Jurkat, Clone E6-1 (cell line): ENCODE measurements around the gene TSPOAP1.

ENCODE experiments used
- DNase-seq: peaks from one replicate; pipeline ENCODE4 v3.0.0-alpha.2; 2011; ENCODE audit warnings: low read depth, low spot score
- H3K4me3 ChIP-seq: 2 replicates; pipeline ENCODE4 v1.5.1; 2011; ENCODE audit warnings: mild to moderate bottlenecking, low read length, control low read depth, moderate library complexity

TSPOAP1 gene

DNA sequence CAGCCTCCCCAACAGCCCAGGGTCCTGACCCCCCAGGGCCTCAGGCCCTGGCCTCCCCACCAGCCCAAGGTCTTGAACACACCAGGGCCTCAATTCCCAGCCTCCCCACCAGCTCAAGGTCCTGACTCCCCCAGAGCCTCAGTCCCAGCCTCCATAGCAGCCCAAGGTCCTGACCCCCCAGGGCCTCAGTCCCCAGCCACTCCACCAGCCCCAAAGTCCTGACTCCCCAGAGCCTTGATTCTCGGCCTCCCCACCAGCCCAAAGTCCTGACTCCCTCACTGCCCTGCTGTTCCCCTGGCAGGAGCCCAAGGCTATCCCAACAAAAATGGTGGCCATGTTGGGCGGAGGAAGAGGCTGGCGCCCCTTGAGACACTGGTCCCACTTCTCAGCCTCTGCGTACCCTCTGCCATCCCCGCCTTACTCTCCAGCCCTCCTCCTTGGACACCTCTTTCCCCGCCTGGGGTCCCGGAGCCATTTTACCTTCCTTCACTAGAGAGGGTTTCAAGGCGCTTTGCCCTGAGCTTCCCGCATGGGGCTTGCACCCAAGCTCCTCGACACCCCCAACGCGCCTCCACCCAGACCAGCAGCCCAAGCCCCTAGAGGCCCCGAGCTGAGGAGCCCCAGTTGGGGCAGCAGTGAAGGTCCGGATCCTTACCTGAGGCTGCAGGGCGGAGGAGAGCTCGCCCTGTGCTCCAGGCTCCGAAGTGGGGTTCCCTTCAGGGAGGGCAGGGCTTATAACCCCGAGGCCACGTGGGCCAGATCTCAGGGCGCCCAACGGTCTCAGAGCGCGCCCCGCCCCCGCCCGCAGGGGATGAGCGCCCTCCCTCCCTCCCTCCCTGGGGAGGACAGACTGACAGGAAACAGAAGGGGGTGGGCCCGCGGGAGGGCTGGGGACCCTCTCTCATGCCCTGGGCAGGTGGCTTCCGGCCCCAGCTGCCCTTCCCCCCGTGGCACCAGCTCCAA, 3.5 kb upstream of the TSPOAP1 start:
- DNase-seq = peak; percentile 95
- H3K4me3 ChIP-seq = peak overlapping the region; percentile 100

DNA sequence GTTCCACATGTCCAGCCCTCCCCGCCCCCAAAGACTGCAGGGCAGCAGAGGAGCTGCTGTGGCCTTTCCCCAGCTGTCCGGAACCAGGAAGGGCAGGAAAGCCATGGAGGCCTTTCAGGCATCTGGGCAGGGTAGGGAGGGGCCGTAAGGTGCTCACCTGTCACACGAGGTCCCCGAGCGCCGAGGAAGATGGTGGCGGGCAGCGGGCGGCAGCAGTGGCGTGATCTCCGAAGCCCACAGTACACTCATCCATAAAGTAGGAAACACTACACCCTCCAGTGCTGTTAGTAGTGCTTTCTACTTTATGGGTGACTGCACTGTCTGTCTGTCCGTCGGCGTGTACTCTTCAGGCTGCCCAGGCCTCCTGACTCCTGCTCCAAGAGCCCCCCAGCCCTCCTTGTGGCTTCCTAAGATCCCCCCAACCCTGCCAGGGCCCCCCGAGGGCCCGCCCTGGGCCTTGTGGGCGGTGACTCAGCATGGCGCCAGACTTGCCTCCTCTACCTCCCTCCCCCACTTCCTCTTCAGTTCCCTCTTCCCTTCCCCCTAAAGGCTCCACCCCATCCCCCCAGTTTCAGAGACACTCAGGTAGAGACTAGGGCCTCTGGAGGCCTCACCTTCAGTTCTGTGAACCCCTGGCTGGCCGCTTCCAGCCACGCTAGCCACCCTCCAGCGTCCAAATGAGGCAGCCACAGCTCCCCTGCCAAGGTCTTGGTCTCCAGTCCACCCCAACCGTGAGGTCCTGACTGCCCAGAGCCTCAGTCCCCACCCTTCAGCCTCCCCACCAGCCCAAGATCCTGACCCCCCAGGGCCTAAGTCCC, 2.6 kb upstream of the TSPOAP1 start:
- peak; percentile 86 for DNase-seq
- peak overlapping the region; percentile 100 for H3K4me3 ChIP-seq

- peak overlapping the region; percentile 100 for H3K4me3 ChIP-seq
- no peak for DNase-seq
Measured at GRCh38 chr17:58330538-58330996, 2.0 kb upstream of the TSPOAP1 start.

DNA sequence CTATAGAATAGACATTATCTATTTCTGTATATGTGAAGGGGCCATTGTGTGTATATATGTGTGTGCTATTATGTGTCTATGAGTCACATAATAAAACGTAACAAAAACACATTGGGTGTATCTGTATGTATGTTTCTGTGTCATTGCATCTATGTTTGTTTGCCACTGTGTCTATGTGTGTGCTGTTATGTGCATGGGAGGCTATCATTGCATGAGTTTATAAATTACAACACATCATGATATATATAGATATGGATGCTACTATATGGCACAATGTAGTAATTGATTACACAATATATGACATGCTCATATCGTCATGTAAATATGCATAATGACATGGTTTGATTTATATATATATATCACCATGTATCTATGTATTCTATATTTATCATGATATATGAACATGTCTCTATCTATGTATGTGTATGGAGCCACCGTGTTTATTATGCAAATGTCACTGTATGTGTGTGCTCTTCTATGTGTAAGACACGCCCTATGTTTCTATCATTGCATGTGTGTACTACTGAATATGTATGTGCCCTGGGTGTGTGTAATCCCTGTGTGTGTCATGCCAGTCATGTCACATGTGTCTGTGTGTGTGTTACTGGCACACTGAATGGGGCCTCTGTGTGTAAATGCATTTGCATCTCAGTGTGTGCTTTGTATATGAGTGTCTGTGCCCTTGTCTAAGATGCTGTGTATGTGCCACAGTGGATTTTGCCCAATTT, 1.4 kb upstream of the TSPOAP1 start:
- DNase-seq = peak; percentile 72
- peak overlapping the region; percentile 100 for H3K4me3 ChIP-seq

- DNase-seq = peak; percentile 97
- peak overlapping the region; percentile 100 for H3K4me3 ChIP-seq
Measured at GRCh38 chr17:58329035-58329809, 627 bp upstream of the TSPOAP1 start.

DNA sequence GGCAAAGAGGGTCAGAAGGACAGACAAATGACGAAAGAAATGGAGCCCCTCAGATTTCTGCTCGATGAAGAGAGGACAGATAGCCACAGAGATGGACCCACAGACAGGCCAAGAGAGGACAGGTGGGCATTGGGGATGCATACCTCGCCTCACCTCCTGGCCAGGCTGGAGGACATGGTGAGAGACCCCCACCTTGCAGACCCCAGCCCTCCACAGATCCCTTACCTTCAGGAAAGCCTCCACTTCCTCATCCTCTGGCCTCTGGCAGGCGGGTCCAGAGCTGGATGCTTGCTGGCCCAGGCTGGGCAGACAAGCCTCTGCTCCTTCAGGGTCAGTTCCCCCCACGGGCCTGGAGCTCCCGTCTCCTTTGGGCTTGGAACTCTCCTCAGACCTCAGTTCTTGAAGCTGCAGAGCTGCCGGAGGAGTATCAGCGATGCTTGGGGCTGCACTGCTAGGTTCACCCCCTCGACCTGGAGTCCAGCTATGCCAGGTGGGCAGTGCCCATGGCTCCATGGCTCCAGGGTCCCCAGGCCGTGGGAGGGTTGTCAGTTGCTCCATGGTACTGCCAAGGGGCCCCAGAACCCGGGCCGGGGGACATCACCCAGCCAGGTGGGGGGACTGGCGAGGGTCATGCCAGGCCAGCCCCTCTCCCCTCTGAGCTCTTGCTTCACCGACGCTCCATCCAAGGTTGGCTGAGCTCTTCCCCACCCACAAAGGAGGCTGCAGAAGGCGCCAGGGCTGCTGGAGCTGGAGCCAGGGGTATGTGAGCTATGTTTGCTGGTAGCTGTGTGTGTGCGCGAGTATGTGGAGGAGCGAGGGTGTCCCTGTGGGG, 1.0 kb downstream of the TSPOAP1 start:
- DNase-seq = no peak
- no peak overlapping the region for H3K4me3 ChIP-seq

DNA sequence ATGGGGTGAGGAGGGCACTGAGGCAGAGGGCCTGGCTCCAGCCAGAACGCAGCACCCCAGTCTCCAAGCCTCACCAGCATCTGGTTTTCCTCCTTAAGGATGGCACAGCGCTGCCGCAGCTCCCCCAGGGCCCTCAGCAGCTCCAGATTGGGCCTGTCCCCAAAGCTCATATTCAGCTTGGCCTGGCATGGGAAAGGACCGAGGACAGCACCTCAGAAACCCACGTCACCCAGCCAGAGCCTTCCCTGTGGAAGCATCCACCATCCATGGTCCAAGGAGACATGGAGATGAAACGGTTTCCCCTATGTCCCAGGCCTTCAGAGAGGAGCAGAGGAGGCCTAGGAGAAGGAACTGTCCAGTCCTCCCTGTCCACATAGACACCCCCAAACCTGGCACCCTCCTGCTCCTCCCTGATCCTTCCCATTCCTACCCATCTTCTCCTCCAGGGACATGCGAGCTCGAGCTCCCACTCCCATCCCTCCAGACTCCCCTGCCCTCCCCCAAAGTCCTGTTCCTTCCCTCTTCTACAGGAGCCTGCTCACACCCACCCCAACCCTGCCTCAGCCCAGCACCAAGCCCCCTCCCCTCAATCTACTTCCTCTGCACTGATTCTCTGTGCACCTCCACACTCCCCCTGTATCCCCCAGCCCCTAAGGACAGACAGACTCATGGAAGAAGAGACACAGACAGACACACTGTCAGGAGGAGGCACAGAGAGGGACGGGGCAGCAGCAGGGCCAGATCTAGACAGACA, 1.8 kb downstream of the TSPOAP1 start:
- DNase-seq = no peak

GRCh38 chr17:58325976-58326468, 2.6 kb downstream of the TSPOAP1 start:
- no peak overlapping the region for H3K4me3 ChIP-seq
- DNase-seq = no peak

More for the DNA sequence above, 1.8 kb downstream of the TSPOAP1 start:
- no peak overlapping the region for H3K4me3 ChIP-seq

DNA sequence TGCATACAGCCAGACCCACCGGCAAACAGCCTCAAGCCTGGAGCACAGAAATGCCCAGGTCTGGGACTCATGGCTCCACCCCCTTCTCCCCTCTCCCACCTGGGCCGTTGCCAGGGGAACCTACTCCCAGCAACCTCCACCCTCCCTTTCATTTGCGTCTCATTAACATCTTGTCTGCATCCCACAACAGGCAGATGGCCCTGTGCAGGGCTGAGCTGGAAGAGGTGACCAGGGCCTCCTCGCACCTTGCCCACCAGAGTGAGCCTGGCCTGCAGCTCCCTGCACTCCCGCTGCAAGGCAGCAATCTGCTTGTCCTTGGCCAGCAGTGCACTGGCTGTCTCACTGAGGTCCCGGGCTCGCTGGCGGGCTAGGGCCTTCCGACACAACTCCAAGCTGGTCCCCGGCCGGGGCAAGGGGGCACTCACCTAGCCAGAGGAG, 3.3 kb downstream of the TSPOAP1 start:
- no peak overlapping the region for H3K4me3 ChIP-seq
- no peak for DNase-seq

DNA sequence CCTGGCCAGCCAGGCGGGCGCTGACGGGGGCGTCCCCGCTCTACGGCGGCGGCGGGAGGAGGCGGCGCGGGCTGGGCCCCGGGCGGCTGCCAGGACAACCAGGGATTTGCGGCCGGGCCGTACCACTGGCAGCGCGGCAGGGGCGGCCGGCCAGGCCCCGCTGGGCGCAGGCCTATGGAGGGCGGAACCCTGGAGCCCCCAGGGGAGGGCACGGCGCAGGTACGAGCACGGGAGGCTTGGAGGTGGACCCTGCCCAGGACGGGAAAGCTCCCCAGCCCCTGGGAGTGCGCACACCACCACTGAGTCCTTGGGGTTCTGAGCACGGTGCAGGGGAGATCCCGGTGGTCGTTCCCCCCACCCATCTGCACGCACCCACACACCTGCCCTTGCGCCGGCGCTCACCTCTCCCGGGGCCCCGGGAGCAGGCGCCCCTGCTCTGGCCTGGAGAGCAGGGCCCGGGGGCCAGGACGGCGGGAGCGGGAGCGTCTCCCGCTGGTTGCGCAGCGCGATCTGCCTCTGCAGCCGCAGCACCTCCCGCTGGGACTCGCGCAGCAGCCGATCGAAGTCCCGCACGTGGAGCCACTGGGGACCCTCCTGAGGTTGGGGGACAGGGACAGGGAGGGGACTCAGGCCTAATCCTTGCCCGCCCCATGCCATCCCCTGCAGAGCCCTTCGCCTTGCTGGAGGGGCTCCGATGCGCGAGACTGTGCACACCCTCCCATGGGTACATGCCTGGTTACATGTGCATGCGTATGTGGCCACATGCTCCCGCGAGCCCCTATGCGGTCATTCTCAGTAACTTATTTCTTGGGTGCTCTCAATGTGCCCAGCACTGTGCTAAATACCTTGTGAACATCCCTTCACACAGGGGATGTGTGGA, 3.9 kb downstream of the TSPOAP1 start:
- no peak for DNase-seq
- H3K4me3 ChIP-seq = no peak overlapping the region

DNA sequence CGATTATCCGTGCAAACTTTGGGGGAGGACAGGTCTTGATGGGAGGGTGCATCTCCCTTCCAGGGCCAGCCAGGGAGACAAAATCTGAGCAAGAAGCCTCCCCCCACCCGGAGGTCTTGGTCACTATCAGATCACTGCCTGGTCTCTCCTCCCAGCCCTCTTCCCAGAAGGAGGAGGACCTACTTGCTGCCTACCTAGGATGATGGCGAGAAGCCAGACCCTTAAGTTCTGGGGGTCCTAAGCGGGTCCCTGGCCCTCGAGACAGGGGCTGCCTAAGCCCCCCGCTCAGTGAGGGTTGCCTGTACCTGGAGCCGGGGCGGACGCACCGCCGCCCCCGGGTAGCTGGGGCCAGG, 4.6 kb downstream of the TSPOAP1 start:
- H3K4me3 ChIP-seq = no peak overlapping the region
- no peak for DNase-seq

DNA sequence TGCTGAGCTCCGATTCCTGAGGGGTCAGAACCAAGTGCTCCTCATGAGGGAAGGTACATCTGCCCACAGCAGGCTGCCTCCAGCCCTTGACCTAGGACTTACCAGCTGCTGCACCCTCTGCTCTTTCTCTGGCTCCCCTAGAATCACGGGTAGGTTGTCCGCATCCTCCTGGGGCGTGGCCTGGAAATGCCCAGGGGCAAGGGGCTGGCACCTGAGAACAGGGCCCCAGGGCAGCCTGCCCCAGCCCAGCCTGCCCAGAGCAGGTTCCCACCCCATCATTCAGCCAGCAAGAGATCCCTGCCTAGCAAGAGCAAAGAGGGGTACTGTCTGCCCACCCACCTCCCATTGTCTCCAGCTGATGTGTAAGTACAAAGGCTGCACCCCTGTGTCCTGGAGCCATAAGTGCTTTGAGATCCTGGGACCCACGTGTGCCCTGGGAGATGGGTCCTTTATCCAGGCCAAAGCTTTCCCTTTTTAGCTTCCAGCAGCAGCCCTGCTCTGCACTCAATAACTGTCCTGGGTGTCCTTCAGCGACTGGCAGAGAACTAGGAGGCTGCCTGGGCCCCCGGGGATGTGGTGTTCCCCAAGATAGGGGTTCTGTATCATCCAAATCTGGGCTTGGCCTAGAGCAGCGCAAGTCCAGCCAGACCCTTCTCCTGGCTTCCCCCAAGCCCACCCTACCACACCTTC, 5.1 kb downstream of the TSPOAP1 start:
- H3K4me3 ChIP-seq = no peak overlapping the region
- DNase-seq = no peak

GRCh38 chr17:58322581-58323185, 5.9 kb downstream of the TSPOAP1 start:
- no peak for DNase-seq
- H3K4me3 ChIP-seq = no peak overlapping the region

DNA sequence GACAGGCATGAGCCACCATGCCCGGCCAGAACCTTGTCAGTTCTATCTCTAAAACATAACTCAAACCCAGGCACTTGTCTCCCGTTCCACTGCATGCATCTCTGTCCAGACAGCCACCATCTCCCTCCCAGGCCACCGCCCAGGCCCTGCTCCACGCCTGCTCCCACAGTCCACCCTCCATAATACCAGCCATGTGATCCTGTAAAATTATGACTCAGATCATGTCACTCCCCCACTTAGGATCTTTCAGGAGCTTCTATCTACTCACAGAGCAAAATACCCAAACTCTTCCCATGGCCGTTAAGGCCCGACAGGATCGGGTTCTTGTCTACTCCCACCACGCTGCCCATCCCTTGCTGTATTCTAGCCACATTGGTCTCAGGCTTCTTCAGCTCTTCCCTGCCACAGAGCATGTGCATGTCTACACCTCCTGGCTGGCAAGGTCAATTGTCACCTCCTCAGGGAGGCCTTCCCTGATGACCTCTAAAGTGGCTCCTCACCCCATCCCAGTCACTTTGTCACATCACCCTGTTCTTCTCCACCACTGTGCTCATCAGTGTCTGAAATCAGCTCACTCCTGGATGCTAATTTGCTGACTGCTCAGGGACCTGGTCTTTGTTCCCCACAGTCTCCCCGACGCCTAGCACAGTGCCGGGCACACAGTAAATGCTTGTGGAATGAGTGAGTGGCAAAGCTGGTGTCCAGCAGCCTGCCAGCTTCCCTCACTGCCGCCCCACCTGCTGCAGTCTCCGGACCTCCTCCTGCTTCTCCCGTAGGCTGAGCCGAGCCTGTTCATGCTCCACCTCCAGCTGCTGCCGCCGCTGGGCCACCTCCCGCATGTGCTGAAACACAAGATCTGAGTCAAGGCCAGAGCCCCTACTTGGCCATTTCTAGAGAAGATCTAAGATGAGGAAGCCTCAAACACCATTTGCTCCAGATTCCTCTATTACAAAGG, 6.7 kb downstream of the TSPOAP1 start:
- no peak for DNase-seq
- no peak overlapping the region for H3K4me3 ChIP-seq
